HT1080 (cell line): Measurements from ENCODE around the gene SCNN1A. TPM values are rescaled to one million over a fixed set of nuclear protein-coding genes. Genes with fewer than 3 reads are reported as not detected.

Source experiments
- DNase-seq: peaks from one replicate; pipeline ENCODE4 v3.0.0-alpha.2; 2015; ENCODE audit warnings: low read depth
- total RNA-seq: library from RNA; depleted of rRNA; stranded (reverse); fragments of >200 nt; shearing (Covaris generic); gene quantifications from 2 replicates; pipeline ENCODE4 v1.2.3, GENCODE V29; 2014

Gene SCNN1A
- total RNA-seq, 1 experiment from 2014 or later = 0.11 TPM

DNA sequence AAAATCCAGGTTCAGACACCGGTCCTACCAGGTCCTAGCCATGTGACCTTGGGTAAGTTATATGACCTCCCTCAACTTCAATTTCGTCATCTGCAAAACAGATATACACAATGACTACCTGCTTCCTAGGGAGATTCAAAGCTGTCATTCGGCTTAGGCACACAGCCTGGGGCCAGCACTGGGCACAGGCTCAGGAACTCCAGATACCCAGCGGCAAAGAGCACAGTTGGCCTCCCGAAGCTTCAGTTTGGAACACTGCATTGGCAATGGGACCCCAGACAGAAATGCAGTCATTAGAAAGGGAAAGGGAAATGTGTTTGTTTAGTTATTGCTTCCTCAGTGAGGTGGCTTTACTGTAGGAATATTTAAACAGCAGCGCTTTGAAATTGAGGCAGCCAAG lies 53.5 kb downstream of the SCNN1A start:
- no peak for DNase-seq

DNA sequence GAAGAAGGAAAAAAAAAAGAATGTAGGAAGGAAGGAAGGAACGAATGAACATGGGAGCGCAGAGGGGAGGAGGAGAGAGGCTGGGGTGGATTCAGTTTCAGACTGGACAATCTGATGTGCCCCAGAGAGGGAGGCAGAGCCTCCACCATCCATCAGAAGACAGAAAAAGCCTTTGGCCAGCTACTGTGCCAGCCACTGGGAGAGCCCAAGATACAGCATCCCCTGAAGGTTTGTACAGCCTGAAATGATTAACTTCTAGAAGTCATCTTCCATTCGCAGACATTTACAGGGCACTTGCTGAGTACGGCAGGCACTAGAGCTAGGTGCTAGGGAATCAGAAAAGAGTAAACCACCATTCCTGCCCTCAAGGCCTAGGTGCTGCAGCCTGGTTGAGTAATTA lies 55.9 kb downstream of the SCNN1A start:
- no peak for DNase-seq

DNA sequence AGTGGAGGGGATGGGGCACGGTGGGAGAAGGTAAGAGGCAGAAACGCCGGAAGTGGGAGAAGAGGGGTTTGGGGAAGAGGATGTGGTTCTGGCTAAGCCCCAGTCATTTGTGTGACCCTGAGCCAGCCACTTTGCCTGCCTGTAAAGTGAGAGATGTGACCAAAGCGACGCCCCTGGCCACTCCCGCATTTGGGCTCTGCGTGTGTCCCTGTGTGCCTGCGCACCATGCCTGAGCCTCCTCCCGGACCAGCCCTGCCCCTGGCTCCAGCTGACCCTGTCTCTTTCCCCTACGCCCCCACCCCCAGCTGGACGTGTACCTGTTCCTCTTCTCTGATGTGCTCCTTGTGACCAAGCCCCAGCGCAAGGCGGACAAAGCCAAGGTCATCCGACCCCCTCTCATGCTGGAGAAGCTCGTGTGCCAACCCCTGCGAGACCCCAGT lies 56.9 kb downstream of the SCNN1A start:
- no peak for DNase-seq

DNA sequence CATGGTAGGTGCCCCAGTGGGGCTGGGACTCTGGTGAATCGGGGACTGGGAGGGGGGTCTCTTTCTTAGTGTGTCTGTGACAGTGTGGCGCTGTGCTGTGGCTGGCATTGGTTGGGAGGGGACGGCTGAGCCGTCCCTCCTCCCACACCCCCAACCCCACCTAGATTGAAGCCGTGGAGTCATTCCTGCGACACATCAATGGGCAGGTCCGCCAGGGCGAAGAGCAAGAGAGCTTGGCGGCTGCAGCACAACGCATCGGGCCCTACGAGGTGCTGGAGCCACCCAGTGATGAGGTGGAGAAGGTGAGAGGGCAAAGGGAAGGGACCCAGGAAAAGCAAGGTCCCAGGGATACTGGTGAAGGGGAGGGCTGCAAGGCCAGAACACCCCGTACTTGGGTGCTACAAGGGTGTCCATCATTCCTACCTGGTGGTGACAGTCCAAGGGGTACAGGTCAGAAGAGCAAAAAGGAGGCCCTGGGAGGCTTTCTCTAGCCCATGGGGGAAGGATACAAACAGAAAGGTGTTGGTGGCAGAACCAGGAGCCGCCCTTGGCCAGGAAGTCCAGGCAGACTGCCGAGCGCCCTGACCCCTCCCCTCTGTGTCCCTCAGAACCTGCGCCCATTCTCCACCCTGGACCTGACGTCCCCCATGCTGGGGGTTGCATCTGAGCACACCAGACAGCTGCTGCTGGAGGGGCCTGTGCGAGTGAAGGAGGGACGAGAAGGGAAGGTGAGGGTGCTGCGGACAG lies 57.5 kb downstream of the SCNN1A start:
- DNase-seq = no peak

DNA sequence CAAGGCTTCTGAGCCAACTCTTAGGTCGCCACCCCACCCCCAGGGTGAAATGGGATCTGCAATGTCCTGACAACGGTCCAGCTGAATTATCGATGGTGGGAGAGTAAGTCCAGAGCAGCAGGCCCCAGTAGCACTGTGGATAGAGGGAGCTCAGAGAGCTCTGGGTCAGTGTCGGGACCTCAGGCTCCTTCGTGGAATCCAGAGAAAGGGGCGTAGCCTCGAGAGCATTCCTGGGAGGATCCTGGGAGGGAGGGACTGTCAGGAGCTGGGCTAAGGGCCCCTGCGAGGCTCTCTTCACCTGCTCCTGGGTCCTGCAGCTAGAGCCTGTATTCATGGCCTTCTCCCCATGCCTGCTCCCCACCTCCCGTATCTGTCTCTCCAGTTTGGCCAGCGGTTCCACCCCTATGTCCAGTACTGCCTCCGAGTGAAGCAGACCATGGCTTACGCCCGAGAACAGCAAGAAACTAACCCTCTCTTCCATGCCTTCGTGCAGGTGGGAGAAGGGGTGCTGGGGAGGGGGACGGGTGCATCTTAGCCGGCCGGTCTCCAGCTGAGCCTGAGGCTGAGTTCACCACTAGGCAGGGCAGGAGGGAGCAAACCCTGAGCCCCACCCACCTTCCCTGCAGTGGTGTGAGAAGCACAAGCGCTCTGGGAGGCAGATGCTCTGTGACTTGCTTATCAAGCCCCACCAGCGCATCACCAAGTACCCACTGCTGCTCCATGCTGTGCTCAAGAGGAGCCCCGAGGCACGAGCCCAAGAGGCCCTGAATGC lies 58.3 kb downstream of the SCNN1A start:
- no peak for DNase-seq

DNA sequence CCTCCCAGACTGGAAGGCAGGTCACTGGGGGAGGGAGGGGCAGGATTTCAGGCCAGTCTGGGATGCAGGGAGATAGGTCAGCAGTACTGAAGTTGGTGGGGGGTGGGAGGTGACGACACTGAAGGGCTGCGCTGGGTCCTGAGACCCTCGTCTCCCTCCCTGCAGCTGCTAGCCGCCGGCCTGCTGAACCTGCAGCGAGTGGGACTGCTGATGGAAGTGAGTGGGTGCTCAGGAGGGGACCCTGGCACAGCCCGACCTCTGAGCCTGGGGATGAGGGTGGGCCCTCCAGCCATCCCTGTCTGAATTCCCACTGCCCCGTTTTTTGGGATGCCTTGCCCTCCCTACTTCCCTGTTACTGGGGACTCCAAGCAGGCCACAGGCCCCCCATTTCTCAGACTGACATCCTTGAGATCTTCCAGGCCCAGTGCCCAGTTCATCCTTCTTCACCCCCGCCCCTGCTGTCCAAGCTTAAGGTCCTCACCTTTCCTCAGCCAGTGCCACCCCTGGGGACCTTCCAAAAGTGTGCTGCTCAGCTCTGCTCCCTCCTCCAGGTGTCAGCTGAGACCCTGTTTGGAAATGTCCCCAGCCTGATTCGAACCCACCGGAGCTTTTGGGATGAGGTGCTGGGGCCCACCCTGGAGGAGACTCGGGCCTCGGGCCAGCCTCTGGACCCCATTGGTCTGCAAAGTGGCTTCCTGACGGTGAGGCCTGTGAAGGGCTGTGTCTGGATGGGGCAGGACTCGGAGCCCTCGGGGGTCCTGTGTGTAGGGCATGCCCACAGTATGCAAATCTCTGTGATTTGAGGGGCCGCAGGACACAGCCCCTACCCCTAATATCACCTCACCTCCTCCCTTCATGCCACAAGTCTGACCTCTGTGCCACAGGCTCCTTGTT lies 59.4 kb downstream of the SCNN1A start:
- no peak for DNase-seq

DNA sequence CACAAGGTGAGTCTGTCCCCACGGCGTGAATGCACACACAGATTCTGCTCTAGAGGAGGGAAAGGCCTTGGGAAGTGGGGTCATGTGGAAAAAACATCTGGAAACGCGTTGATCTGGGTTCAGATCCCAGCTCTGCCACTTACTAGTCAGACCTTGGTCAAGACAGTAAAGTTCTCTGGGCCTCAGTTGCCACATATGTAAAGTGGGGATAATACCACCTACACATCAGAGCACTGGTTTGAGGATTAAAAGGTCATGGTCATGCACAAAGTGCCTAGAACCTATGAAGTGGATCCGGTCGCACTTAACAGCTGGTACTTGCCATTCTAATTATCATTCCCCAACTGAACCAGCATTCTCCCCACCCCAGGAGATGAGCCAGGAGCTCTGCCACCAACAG lies 60.2 kb downstream of the SCNN1A start:
- DNase-seq = no peak

DNA sequence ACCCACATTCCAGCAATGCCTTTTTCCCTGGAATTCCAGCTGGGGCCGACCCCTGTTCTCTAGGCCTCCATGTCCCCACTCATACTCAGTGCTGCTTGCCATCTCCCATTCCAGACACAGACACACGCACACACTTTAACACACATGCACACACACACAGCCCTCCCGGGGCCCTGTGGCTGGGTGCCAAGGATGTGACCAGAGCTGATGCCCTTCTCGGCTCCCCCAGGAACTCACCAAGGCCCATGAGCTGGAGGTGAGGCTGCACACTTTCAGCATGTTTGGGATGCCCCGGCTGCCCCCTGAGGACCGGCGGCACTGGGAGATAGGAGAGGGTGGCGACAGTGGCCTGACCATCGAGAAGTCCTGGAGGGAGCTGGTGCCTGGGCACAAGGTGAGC lies 60.6 kb downstream of the SCNN1A start:
- no peak for DNase-seq

DNA sequence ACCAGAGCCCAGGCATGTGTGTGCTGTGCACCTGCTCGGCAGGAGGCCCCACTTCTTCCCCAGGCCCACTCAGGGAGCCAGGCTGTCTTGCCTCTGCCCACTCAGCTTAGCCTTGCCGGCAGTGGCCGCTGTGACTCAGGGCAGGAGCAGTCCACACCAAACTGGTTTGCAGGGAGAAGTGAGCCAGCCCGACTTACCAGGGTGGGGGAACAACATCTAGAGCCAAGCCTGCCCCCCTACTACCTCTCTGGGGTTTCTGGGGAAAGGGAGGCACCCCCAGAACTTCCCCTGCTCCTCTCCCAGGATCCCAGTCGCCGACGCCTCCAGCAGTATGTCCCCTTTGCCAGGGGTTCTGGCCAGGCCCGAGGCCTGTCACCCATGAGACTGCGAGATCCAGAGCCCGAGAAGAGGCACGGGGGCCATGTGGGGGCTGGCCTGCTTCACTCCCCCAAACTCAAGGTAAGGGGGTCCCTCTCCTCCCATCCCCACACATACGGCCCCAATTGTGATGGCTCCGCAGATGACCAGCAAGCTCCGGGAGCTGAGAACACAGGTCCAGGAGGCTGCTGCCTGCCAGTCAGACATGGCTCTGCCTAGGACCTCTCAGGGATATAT lies 61.9 kb downstream of the SCNN1A start:
- DNase-seq = no peak

DNA sequence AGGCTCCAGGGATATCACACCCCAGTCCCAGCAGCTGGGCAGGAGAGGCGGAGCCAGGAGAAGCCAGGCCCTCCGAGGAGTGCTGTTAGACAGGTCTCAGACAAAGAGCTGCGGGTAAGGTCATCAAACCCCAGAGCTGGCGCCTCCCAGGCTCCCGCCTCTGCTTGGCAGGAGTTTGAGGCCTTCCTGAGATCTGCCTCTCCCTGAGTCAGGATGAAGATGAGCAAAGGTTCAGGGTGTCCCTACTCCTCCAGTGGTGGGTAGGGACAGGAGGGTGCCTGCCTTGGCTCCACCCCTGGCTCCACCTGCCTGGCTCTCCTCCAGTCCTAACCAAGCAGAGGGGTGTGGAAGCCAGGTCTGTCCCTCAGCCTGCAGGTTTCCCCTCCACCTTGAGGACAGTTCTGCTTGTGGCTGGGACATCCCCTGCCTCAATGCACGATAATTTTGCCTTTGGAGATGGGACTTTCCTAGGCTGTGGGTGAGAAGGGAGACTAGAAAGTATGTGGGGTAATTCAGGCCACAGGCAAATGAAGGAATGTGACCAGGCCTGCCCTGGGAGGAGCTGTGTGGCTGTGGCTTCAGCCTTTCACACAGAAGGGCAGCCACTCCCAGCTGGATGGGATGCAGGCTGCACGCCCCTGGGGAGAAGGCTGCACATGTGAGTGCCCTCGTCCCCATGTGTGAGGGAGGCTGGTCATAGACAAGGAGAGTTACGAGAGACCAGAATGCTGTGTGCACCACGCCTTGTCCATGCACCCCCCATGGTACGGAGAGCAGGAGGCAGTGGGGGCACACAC lies 62.6 kb downstream of the SCNN1A start:
- DNase-seq = no peak

DNA sequence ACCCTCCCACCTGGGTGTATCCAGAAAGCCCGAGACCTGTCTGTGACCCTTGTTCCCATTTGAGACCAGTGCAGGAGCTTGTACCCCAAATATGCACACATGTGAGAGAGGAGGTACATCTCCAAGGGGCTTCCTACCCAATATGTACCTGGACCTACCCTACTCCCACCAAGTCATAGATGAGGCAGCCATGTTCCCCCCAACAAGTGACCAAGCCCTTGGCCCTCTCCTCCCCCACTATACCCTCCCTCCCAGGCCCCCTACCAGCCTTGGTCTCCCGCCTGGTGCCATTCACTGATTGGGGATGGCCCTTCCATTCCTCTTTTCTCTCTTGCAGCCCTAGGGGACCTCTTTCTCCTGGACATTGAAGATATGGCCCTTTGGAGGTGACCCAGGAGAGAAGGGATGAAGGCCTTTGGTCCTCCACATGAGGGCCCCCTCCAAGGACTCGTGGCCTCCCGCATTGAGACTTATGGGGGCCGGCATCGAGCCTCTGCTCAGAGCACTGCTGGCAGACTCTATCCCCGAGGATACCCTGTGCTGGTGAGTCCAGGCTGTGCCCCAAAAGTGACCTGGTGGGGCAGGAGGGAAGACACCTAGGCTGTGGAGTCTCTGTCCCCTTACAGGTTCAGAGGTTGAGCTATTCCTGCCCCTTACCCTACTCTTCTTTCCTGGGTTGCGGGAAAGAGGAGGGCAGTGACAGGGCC lies 63.4 kb downstream of the SCNN1A start:
- no peak for DNase-seq

DNA sequence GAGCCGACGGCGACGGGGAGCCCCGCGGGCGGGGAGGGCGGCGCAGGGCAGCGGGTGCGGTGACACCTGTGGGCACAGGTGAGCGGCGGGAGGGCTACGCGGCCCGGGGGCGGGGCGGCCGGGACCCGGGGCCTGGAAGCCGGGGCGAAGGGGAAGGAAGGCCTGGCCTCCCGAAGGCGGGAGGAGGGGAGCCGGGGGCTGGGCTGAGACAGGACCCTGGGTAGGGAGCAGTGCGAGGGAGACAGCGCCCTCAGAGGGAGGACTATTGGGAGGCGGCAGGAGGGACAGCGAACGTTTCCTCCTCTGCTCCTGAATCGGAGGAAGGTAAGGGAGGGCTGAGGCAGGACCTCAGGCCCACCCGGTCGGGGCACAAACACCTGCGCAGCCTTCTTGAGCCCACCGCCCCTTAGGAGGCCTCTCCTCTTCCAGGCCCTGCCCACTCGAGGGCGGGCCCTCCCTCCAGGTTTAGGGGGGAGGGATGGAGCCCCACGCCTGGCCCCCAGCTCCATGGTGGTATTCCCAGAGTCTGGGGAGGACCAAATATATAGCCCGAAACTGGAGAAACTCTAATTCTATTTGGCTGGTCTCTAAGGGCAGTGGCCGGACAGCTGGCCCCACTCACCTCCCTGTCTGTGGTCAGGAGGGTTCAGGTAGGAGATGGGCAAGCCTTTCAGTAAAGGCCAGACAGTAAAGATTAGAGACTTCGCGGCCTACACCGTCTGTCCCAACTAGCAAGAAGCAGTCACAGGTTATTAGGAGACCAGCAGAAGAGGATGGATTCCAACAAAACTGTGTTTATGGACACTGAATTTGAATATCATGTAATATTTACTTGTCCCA lies 64.4 kb downstream of the SCNN1A start:
- no peak for DNase-seq

DNA sequence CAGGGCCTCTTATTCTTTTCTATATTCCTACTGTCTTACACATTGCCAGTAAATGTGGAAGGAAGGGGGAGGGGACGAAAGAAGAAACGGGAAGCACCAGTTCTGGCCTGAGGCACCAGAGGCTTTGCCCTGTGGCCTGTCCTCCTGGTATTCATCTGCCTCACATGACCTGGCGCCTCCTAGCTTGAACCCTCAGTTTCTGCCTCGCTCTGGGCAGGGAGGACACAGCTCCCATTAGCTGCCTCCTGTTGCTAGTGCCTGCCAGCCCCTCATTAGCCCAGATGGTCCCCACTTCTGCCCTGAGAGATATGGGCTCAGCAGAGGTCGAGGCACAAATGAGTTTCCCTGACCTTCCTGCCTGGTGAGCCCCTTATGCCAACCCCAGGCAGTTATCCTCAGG lies 67.8 kb downstream of the SCNN1A start:
- DNase-seq = no peak

DNA sequence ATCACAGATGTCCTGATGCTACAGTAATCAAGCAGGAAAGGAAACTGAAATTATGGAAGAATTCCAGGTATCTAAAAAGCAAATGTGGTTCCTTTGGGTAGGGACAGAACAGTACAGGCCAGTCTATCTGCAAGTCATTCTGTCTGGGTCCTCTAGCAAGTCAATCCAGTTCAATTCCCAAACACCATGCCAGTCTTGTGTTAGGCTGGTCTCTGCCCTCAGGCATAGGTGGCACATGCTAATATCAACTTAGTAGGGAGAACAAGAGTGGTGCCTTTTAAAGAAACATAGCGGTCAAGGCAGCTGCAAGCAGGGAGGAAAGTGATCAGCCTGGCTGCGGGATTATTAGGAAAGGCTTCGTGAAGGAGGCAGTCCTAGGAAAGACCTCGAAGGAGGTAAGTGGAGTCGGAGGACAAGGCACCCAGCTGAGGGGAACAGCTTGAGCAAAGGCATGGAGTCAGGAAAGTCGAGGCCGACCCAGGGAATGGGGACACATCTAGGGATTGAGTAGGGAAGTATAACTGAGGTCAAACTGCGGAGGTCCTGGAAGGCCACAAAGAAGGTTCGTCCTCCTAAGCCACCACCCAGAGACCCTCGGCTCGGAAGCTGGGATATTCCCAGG lies 68.7 kb downstream of the SCNN1A start:
- DNase-seq = no peak

DNA sequence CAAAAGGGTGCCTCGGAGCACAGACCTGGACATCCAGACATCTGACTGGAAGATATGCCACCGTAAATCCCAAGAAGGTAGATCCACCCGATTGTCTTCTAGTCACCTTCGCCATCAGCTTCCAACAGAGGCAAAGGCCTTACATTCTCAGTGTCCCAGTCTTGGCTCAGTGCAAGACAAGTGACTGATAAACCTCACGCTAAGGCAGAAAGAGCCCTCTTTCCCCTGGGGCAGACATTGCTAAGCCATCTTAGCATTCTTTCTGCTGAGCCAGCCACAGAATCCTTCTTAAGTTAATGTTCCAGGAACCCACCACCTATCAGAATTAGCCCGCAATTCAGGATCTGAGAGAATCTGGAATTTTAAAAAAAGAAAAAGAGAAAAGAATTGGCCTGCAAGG lies 69.2 kb downstream of the SCNN1A start:
- DNase-seq = no peak

DNA sequence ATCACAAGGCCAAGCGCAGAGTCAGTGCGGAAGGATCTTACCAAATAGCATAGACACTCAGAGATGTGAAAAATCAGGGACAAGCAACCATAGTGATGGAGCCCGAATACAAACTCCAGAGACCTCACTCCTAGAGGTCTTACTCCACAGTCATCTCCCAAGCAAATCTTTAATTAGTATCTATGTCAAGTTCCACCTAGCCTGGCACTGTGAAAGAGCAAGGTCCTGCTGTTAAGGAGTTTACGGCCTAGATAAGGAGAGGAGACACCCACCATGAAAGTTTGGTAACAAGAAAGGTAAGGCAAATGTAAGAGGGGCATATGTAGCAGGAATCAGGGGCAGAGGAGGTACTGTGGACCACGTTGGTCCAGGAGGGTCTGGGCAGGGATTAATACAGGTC lies 72.3 kb downstream of the SCNN1A start:
- DNase-seq = no peak

DNA sequence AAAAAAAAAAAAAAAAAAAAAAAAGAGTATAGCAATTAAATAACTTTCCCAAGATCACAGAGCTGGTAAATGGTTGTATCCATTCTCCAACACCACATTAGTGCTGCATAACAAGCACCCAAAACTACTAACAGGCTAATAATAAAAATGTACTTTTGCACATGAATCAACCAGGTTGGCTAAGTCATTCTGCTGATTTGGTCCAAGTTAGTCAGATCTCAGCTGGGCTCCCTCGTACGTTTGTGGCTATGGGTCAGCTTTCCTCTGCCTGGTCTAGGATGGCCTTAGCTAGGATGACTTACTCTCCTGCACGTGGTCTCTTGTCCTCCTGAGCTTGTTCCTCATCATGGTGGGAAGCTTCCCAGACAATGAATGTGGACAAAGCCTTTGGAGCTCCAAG lies 72.7 kb downstream of the SCNN1A start:
- DNase-seq = peak; percentile 43

DNA sequence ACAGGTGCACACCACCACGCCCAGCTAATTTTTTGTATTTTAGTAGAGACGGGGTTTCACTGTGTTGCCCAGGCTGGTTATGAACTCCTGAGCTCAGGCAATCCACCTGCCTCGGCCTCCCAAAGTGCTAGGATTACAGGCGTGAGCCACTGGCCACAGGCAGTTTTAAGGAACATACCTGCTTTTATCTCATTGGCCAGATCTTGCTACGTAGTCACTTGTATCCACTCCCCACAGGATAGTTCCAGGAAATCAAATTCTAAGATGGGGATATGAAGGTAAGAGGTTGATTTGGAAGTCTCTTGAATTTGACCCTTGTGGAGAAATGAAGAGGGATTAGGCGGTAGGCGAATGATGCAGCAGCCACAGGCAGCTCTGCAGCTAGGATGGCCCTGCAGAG lies 73.6 kb downstream of the SCNN1A start:
- no peak for DNase-seq

DNA sequence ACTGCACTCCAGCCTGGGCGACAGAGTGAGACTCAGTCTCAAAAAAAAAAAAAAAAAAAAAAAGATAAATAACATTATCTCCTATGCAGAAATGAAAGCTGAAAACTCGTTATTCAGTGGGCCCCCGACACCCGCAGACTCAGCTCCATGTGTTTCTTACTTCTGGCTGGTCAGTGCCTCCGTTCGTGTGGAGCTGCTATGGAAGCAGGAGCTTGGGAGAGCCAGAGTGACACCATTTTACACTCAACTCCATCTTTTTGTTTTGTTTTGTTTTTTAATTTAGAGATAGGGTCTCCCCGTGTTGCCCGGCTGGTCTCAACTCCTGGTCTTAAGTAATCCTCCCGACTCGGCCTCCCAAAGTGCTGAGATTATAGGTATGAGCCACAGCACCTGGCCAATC lies 78.2 kb downstream of the SCNN1A start:
- no peak for DNase-seq
